Ovary (tissue), 9 donors: ENCODE results near the gene RSRC1. TPM values are rescaled to one million over a fixed set of nuclear protein-coding genes. Genes with fewer than 3 reads are reported as not detected.

Experiments used
- DNase-seq, 5 donors: peaks; one replicate each; pipeline ENCODE4 v3.0.0-alpha.2; 2019 to 2020
- H3K27ac ChIP-seq, 2 donors: fragments of 200-600 bp; one replicate each; pipeline versions ENCODE4 v1.5.1 to v1.8.0; 2019 to 2022
- H3K27me3 ChIP-seq: fragments of 200-600 bp; one replicate; pipeline ENCODE4 v1.8.0; 2022
- H3K36me3 ChIP-seq: fragments of 200-600 bp; sonication (generic); one replicate; pipeline ENCODE4 v1.5.1; 2019
- H3K4me1 ChIP-seq: one replicate; pipeline ENCODE4 v1.8.1; 2013; ENCODE audit warnings: mild to moderate bottlenecking, moderate library complexity; ENCODE audit not compliant: insufficient read depth
- H3K4me3 ChIP-seq: fragments of 200-600 bp; sonication (generic); one replicate; pipeline ENCODE4 v1.5.1; 2017
- H3K9me3 ChIP-seq, 2 donors: fragments of 200-600 bp in 1 of 2; sonication (generic) in 1 of 2; one replicate each; pipeline versions ENCODE4 v1.5.1 to v1.8.1; 2013 to 2019; ENCODE audit warnings: mild to moderate bottlenecking in 1 of 2, moderate library complexity in 1 of 2
- CTCF ChIP-seq, 3 donors: fragments of 450-650 bp in 2 of 3; fragments of 200-600 bp in 1 of 3; IDR thresholded peaks; one replicate each; pipeline versions ENCODE4 v1.5.1 to v1.8.0; 2016 to 2022; ENCODE audit warnings: antibody characterized with exemption in 3 of 3, mild to moderate bottlenecking in 1 of 3
- EP300 ChIP-seq: sonication (generic); formaldehyde crosslinking; IDR thresholded peaks from one replicate; pipeline ENCODE4 v1.6.1; 2017; ENCODE audit warnings: antibody characterized with exemption
- POLR2A ChIP-seq: fragments of 450-650 bp; IDR thresholded peaks from one replicate; pipeline ENCODE4 v1.6.1; 2017; ENCODE audit warnings: antibody characterized with exemption, mild to moderate bottlenecking, moderate library complexity
- WGBS, 3 donors: extraction: QIAGEN DNeasy Blood & Tissue Kit in 1 of 3; methylation state at CpG; one replicate each; pipeline versions ENCODE4 v1.1.5 to v1.1.7; 2013 to 2017; 5-methylcytosine and 5-hydroxymethylcytosine counted together
- intact Hi-C, 4 donors: fragments of 100-400 bp; cut with DNase I; formaldehyde crosslinking; loops; one replicate each; pipeline versions ENCODE4 v1.11.0 to v1.15.1; 2022 to 2023
- polyA plus RNA-seq, 2 donors: library from polyadenylated mRNA; stranded (reverse); fragments of 200-250 nt in 1 of 2; fragments of 350-450 nt in 1 of 2; fragmentation: Illumina TruSeq in 1 of 2; extraction: RNeasy Lipid Tissue Mini Kit (QIAGEN cat#74804) in 1 of 2; gene quantifications; one replicate each; pipeline ENCODE4 v1.2.3, GENCODE V29; 2013 to 2014
- total RNA-seq, 7 donors: library from RNA; depleted of rRNA in 2 of 7; stranded (reverse); fragments of >200 nt in 2 of 7; fragmentation: NEBNext Ultra II Directional in 3 of 7; extraction: Animal tissue kit (Norgen Biotek cat#: 25700) in 3 of 7; gene quantifications; one replicate each; pipeline versions ENCODE4 v1.1.0 to v1.2.4, GENCODE V29; 2016 to 2023
- donor health status: DM: no; HTN: no; CAD: no; lungs with moderate emphysema.
- donor health status: DM: no; HTN: no; CAD: no.
- donor health status: Bipolar disorder and iron deficiency.
- donor health status: DM: yes; HTN: yes; CAD: no.
- donor health status: DM: no; HTN: no; CAD: no.
- donor health status: DM: yes; HTN: yes; CAD: no.

The RSRC1 gene
- total and polyA plus RNA-seq, 9 donors, result 13.4 to 45.1 (median 31.8) TPM

GRCh38 chr3:158260392-158260791 lies 150.5 kb downstream of the RSRC1 start:
- WGBS, 3 donors, result 90 to 95% (median 91%) methylated on average over 4 of the region's 4 CpGs
- H3K4me1 ChIP-seq, result no peaks in the 10 kb centered on the region
- intact Hi-C loops, result no loop called here

GRCh38 chr3:158261371-158261991 lies 151.6 kb downstream of the RSRC1 start:
- intact Hi-C loops, result no loop called here
- Histone ChIP-seq H3K4me1 (no peaks in the 10 kb centered on the region), H3K27me3 (no peaks in the 10 kb centered on the region), H3K27ac (no peak overlapping the region), H3K9me3 (peaks cover 0 to 3% of the 10 kb centered on the region in 2 donors), H3K4me3 (no peak overlapping the region), H3K36me3 (no peaks in the 10 kb centered on the region)
- TF ChIP-seq POLR2A, result no peak
- no peak for TF ChIP-seq CTCF (IDR thresholded peaks at IDR 0.05)
- no peak for TF ChIP-seq EP300
- WGBS, 3 donors, result 86 to 97% (median 95%) methylated on average over 4 of the region's 4 CpGs
- no peak for DNase-seq

More at GRCh38 chr3:158260392-158260791, 150.5 kb downstream of the RSRC1 start:
- Histone ChIP-seq H3K4me3 (no peak overlapping the region), H3K27ac (no peak overlapping the region), H3K9me3 (peaks cover 0 to 3% of the 10 kb centered on the region in 2 donors), H3K27me3 (no peaks in the 10 kb centered on the region), H3K36me3 (no peaks in the 10 kb centered on the region)
- no peak for TF ChIP-seq POLR2A
- DNase-seq, result no peak

- no peaks in the 10 kb centered on the region for H3K27me3 ChIP-seq
- H3K27ac ChIP-seq, result no peak overlapping the region
- H3K4me3 ChIP-seq, result no peak overlapping the region
- H3K4me1 ChIP-seq, result no peaks in the 10 kb centered on the region
- H3K9me3 ChIP-seq, result peaks cover 0 to 7% of the 10 kb centered on the region in 2 donors
- H3K36me3 ChIP-seq, result no peaks in the 10 kb centered on the region
- intact Hi-C loops, result no loop called here
- no peak for TF ChIP-seq EP300
- DNase-seq, result no peak
Measured at GRCh38 chr3:158264894-158265293, 155.0 kb downstream of the RSRC1 start.

- TF ChIP-seq EP300 (no peak), POLR2A (no peak), CTCF (IDR thresholded peaks at IDR 0.05) (no peak)
- DNase-seq, result no peak
- Histone ChIP-seq H3K27ac (no peak overlapping the region), H3K9me3 (peaks cover 0 to 3% of the 10 kb centered on the region in 2 donors), H3K27me3 (no peaks in the 10 kb centered on the region), H3K36me3 (no peaks in the 10 kb centered on the region), H3K4me3 (no peak overlapping the region), H3K4me1 (no peaks in the 10 kb centered on the region)
- intact Hi-C loops, result no loop called here
- WGBS, 3 donors, result 96 to 98% (median 96%) methylated on average over 1 of the region's 1 CpG
Measured at GRCh38 chr3:158267015-158267414, 157.1 kb downstream of the RSRC1 start.

- 95 to 98% (median 95%) methylated on average over 4 of the region's 4 CpGs for WGBS, 3 donors
- intact Hi-C loops, result no loop called here
- peaks cover 0 to 3% of the 10 kb centered on the region in 2 donors for H3K9me3 ChIP-seq
- no peaks in the 10 kb centered on the region for H3K27me3 ChIP-seq
- H3K27ac ChIP-seq, result no peak overlapping the region
- no peaks in the 10 kb centered on the region for H3K36me3 ChIP-seq
- DNase-seq, result no peak
- no peaks in the 10 kb centered on the region for H3K4me1 ChIP-seq
- no peak overlapping the region for H3K4me3 ChIP-seq
- no peak for TF ChIP-seq CTCF (IDR thresholded peaks at IDR 0.05)
- no peak for TF ChIP-seq POLR2A
- TF ChIP-seq EP300, result no peak
Measured at GRCh38 chr3:158269942-158270341, 160.1 kb downstream of the RSRC1 start.
